ENCODE measurements around the gene OPTC.

Gene OPTC

GRCh38 chr1:203491664-203492063, 2.3 kb upstream of the OPTC start:
- DNase-seq (ENCODE audit: low read depth, low spot score), result no peak

DNA sequence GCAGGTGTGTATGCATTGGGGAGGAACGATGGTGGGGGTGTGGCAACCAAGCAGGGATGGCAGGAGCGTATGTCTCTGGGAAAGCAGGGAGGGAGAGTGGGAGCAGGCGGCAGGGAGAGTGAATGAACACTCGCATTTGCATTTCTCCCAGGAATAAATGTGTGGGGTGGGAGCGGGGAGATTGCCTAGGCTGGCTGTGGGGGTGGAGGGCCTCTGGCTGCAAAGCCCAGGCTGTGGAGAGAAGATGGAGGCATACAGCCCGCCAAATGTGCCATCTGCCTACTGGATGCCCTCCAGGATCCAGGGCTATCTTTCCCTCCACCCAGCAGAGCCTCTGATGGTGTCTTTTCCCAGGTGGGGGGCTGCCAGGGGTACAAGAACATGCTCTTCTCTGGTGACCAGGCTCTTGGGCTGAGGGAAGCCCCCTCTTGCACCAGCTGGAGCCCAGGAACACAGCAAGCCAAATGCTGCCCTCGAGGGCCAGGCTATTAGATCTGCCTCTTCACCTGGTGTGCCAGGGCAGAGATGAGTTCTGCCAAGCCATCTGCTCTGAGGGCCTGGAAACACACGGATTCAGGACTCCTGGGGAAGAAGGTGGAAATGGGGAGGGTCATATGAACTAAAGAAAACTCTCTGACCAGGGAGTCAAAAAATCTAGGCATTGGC, 1.7 kb upstream of the OPTC start:
- DNase-seq (ENCODE audit: low read depth, low spot score), result no peak

DNA sequence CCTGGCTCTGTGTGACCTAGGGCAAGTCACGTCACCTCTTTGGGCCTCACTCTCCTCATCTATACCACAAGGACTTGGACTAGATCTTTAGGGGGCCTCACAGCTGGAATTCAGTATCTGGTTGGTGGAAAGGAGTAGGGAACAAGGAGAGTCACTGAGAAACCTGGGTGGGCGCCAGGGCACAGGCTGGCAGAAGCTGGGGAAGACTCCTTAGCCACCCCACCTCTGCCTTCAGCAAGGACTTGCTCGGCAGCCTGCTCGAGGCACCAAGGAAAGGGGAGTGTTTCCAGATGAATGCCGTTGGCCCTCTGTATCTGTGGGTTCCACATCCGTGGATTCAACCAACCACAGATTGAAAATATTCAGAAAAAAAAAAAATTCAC, 1.2 kb upstream of the OPTC start:
- no peak for DNase-seq (ENCODE audit: low read depth, low spot score)

GRCh38 chr1:203495845-203496244, 1.9 kb downstream of the OPTC start:
- DNase-seq (ENCODE audit: low read depth, low spot score), result no peak

DNA sequence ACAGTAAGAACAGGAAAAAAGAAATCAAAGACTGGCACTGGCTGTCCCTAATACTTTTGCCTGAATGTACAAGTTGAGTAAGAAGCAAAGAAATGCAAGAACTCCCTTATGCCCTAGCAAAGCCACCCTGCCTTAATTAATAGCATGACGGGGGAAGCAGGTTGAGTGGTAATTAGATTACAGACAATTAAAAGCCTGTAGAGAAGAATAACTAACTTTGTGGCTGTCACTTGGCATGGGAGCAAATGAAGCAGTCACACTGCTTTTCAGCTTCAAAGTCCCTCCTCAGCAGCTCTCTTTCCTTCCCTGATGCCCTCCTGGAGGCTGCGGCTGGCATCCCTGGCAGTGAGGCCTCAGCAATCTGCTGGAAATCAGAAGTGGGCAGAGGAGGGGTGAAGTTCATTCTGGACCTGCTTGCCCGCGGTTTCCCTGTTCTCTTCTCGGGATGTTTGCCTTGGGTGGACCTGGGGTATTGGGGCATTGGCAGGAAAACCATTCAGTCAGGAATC, 3.4 kb downstream of the OPTC start:
- no peak for DNase-seq (ENCODE audit: low read depth, low spot score)

DNA sequence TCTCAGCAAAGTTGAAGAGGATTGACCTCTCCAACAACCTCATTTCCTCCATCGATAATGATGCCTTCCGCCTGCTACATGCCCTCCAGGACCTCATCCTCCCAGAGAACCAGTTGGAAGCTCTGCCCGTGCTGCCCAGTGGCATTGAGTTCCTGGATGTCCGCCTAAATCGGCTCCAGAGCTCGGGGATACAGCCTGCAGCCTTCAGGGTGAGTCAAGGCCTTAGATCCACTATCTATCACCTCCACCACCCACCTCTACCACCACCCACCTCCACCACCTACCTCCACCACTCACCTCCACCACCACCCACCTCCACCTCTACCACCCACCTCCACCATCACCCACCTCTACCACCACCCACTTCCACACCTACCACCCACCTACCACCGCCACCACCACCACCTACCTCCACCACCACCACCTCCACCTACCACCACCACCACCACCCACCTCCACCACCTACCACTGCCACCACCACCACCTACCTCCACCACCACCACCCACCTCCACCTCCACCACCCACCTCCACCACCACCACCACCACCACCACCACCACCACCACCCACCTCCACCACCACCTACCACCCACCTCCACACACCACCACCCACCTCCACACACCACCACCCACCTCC, 5.8 kb downstream of the OPTC start:
- no peak for DNase-seq (ENCODE audit: low read depth, low spot score)

DNA sequence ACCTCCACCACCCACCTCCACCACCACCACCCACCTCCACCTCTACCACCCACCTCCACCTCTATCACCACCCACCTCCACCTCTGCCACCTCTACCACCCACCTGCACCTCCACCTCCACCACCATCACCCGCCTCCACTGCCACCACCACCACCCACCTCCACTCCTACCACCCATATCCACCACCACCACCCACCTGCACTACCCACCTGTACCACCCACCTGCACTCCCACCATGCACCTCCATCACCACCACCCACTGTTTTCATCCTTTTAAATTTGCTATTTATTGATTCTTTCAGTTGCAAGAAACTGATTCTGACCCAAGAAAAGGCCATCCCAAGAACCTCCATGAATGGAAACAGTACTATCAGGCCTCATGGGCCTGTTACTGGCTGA, 6.3 kb downstream of the OPTC start:
- DNase-seq (ENCODE audit: low read depth, low spot score), result no peak

DNA sequence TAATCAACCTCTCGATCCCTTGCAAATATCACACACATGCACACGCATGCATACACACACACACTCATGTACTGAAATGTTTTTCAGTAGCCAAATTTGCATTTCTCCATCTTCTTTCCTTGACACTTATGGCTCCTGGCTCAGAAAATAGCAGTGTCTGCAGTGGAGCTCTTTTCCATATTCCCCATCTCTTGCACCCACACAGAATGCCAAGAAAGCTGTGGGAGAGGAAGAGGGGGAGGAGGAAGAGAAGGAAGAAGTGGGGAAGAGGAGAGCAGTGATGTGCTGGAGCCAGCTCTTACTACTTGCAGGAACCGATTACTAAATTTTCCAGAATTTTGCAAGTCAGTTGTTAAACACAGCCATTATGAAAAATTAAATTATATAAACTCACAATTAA, 9.9 kb downstream of the OPTC start:
- DNase-seq (ENCODE audit: low read depth, low spot score), result no peak

DNA sequence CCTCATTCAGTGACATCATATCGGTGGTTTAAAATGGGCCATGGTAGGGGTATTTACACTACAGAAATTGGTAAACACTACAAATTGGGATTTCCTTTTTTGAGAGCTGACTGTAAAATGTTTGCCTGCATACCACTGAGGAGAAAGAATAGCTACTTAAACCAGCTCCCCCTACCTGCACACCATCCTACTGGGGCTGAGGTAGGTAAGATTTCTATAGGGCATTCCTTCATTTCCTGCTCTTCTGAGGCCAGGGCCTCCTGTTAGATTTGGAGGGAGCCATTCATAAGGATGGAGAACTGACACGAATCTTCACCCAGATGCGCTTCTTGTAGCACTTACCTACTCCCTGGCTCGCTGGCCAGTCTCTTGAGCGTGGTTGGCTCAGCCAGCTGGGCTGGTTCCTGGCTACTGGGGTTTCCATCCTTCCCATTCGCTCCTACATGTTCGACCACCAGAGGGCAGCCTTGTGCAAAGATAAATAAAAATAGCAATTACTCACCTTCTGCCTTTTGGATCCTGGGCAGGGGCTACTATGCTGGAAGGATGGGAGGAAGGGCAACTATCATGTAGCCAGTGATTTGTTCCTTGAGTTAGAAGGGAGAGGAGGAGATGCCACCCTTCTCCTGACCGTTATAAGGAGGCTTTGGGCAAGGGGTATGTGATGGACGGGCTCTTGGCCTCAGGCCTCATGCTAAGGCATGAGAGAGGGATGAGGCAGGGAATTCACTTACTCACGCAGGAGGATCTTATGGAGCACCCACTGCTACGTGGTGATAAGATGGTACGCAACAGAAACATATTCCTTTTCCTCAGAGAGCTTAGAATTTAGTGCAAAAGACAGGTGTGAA, 10.7 kb downstream of the OPTC start:
- DNase-seq (ENCODE audit: low read depth, low spot score), result peak; percentile 48

- DNase-seq (ENCODE audit: low read depth, low spot score), result no peak
Observed at GRCh38 chr1:203505526-203506204, 11.7 kb downstream of the OPTC start.

GRCh38 chr1:203506858-203507626, 13.1 kb downstream of the OPTC start:
- no peak for DNase-seq (ENCODE audit: low read depth, low spot score)

DNA sequence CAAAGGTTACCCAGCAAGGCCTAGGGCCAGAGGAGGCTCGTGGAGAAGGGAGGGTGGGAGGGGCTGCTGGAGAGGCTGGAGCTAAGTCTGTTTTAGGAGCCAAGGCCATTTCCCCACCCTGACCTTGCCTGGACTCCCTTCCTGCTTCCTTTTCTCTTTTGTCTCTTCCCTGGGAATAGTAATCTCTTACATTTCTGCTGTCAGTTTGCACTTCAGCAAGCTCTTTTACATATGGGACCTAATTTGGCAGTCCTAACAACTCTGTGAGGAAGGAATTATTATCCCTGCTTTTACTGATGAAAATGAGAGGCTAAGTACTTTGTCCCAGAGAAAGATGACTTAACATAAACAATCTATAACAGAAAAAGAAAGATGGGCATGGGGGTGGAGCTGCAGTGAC, 13.8 kb downstream of the OPTC start:
- DNase-seq (ENCODE audit: low read depth, low spot score), result no peak

DNA sequence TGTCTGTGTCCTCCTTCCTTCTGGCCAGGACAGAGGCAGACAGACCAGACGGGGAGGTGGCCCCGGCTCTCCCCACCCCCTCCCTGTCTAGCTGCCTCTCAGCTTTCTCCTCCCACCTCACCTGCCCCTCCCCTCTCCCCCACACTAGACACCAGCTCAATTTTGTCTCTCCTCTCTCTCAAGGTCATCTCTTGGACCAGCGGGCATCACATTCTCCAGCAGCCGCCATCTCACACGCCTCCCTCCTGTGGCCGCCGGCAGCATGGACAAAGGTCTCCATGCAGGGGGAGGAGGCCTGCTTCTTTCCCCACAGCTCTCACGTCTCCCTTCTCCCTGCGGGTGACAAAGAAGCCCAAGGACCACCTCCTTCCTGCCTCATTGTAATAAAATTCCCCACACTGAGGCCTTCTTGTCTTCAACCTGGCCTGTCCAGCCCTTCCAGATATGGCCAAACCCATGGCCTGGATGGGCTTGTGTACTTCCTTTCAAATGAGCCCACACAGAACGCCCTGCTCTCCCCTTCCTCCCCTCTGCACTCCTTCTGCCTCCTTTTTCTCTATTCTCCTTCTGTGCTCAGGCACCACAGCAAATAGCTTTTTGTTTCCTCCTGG, 14.6 kb downstream of the OPTC start:
- DNase-seq (ENCODE audit: low read depth, low spot score), result no peak

- no peak for DNase-seq (ENCODE audit: low read depth, low spot score)
Observed at GRCh38 chr1:203509135-203509534, 15.2 kb downstream of the OPTC start.

GRCh38 chr1:203511513-203511912, 17.6 kb downstream of the OPTC start:
- DNase-seq (ENCODE audit: low read depth, low spot score), result no peak

DNA sequence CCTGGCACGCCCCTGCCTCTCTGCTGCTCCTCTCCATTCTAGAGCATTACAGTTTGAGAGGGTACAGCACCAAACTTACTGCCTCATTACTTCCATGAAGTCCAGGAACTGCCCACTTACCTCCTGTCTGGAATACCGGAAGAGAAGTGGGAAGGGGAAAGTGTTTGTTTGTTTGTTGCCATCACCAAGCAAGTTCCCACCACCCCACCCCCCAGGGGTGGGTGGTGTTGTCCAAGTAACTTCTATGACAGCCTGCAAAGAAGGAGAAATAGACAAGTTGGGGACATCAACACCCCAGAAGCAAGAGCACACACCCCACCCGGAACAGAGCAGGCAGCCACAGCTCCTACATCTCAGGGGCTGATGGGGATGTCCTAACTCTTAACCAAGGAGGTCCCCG, 18.0 kb downstream of the OPTC start:
- no peak for DNase-seq (ENCODE audit: low read depth, low spot score)

GRCh38 chr1:203512517-203512847, 18.5 kb downstream of the OPTC start:
- DNase-seq (ENCODE audit: low read depth, low spot score), result no peak

- DNase-seq (ENCODE audit: low read depth, low spot score), result peak; percentile 38
Observed at GRCh38 chr1:203512848-203513584, 19.1 kb downstream of the OPTC start.

- no peak for DNase-seq (ENCODE audit: low read depth, low spot score)
Observed at GRCh38 chr1:203513585-203514031, 19.7 kb downstream of the OPTC start.

DNA sequence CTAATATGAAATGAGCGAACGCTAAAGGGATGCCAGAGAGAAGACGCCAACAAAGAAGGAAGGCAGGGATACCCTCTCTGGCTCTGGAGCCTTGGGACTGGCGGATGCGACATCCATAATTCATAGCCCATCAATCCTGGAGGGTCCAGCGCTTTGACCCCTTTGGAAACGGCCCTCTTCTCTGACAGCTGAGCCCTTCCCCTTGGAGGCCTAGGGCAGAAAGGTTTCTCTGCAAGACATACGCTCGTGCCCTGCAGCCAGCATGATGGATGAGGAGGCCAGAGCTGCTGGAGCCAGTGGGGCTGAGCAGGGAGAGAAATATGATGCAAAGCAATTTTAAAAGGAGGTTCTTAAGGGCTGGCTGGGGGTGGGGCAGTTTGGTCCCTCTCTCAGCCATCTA, 22.2 kb downstream of the OPTC start:
- DNase-seq (ENCODE audit: low read depth, low spot score), result no peak
